ENCODE measurements around the gene CAPN3.
A peak's percentile ranks its signal among the peaks of the same experiment; 100 is the strongest.

The CAPN3 gene

DNA sequence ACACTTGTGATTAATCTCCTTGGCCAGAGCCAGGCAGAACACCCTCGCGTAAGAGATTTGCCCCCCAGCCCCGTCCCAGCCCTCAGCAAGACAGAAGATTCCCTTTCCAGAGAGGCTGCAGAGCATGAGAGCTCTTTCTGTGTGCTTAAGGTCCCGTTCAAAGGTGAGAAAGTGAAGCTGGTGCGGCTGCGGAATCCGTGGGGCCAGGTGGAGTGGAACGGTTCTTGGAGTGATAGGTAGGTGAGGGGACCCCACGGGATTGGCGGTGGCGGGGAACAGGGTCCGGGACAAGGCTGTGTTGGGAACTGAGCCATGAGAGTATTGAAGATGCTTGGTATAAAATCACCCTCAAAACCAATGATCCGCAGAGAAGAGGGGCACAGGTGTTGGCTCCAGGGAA, 34.8 kb downstream of the CAPN3 start:
- DNase-seq (ENCODE audit: low spot score) = no peak

GRCh38 chr15:42395838-42396237, 36.5 kb downstream of the CAPN3 start:
- no peak for DNase-seq (ENCODE audit: low spot score)

GRCh38 chr15:42401544-42402454, 42.5 kb downstream of the CAPN3 start:
- no peak for DNase-seq (ENCODE audit: low spot score)

DNA sequence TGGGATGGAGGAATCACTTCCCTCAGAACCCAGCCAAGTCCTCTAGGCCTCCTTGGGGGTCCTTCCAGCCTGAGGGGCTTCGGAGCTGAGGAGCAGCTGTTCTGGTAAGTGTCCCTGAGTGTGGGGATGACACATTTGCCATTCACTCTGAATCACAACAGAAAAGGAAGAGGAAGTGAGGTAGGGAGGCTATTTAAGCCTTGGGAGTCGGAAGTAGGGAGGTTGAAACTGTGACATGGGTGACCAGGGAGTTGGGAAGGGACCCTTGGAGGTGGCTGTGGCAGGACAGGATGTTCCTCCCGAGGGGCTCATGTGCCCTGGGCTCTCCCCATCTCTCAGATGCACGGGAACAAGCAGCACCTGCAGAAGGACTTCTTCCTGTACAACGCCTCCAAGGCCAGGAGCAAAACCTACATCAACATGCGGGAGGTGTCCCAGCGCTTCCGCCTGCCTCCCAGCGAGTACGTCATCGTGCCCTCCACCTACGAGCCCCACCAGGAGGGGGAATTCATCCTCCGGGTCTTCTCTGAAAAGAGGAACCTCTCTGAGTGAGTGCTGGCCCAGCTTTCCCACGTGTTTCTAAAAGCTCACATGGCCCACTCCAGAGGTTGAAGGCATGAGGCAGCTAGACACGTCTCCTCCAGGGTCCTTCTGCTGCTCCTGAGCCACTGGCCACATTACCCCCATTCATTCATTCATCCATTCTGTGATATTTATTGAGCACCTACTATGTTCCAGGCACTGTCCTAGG, 43.3 kb downstream of the CAPN3 start:
- no peak for DNase-seq (ENCODE audit: low spot score)

GRCh38 chr15:42403389-42403788, 44.1 kb downstream of the CAPN3 start:
- no peak for DNase-seq (ENCODE audit: low spot score)

DNA sequence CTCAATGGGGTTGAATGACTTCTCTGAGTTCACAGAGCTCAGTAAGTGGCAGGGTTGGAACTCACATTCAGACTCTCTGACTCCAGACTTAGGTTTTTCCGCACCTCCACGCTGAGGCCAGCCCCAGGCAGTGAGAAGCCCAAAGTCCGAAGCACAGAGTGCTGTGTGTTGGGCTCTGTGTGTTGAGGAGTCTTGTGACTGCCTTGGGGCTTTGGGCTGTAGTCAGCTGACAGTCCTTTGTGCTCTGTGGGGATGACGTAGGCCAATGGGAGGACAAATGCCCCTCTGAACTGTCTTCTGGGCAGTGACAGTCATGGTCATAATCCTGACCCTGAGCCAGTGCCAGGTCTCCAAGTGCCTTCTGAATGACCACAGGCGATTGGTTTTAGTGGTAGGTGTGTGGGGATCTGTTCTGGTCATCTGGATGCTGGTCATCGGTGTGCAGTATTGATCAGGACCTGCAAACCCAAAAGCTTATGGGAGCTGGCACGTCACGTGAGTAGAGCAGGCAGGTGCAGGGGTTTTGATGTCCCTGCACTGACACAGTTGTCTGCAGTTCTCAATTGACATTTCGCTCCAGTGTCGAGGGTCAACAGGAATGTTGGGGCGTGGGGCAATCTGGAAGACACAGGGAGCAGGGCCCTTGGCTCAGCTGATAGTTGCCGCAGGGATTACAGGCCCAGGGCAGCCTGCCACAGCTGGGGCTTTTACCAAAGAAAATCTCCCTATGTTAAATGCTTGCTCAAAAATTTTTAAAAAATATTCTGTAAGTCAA, 45.3 kb downstream of the CAPN3 start:
- no peak for DNase-seq (ENCODE audit: low spot score)

DNA sequence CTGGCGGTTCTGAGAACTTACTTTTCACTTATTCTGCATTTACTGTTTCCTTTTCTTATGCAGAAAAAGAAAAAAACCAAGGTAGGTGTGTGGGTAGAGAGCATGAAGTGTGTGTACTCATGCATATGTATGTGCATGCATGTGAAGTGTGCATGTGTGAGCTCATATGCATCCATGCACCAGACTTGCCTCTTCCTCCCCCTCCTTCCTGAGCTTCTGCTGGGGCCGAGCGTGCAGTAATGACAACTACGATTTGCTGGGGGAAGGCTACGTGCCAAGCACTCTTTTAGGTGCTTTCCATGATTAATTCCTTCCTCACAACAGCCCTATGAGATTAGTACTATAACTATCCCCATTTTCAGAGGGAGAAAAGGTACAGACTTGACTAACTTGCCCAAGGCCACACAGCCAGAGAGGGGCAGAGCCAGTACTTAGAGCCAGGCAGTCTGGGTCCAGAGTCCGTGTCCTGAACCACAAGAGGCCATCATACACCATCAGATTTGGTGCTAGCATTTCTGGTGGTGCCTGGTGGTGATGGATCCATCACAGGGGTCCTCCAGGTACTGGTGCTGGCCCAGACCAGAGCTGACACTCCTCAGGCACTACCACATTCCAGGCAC, 46.7 kb downstream of the CAPN3 start:
- no peak for DNase-seq (ENCODE audit: low spot score)

DNA sequence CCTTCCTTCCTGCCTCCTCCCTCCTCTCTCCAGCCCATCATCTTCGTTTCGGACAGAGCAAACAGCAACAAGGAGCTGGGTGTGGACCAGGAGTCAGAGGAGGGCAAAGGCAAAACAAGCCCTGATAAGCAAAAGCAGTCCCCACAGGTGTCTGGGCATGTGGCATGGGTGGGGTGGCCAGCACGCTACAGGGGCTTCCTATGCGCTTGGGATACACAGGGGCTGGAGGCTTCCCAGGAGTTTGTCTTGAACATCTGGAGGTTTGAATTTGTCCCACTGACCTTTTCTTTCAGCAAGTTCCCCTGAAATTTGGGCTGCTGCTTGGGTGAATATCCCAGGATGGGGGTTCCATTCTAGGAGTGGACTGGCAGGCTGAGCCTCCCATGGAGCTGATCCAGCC, 48.9 kb downstream of the CAPN3 start:
- DNase-seq (ENCODE audit: low spot score) = no peak

DNA sequence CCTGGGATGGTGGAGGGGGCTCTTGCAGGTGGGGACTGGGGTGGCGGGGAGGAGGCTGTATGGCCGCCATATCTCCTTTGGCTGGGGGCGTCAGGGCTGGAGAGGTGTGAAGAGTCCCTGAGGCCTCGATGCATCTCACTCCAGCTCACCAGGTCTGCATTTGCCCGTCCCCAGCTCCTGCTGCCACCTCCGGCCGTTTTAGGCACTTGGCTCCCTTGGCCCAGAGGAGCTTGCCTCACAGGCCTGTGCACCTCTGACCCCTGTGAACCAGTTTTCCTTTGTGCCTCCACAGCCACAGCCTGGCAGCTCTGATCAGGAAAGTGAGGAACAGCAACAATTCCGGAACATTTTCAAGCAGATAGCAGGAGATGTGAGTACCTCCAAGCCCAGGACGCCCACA, 49.7 kb downstream of the CAPN3 start:
- DNase-seq (ENCODE audit: low spot score) = no peak

- DNase-seq (ENCODE audit: low spot score) = no peak
Observed at GRCh38 chr15:42411884-42412283, 52.6 kb downstream of the CAPN3 start.

DNA sequence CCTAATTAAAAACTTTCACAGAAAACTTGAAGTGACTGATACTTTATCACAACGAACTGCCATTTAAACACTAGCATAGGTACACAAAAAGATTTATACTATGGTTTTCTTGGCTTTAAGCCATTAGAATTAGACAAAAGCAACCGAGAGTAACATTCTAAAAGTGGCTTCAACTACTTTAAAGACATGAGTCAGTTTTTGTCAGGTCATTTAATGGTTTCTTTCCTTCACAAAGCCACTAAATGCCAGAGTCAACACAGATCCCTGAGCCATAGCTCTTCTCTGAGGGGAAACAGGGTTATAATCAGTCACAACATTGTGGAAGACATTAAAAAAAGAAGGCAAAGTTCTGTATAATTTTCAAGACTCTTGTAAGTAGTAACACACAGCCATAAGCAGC, 54.6 kb downstream of the CAPN3 start:
- DNase-seq (ENCODE audit: low spot score) = no peak

GRCh38 chr15:42419369-42419768, 60.1 kb downstream of the CAPN3 start:
- DNase-seq (ENCODE audit: low spot score) = no peak

DNA sequence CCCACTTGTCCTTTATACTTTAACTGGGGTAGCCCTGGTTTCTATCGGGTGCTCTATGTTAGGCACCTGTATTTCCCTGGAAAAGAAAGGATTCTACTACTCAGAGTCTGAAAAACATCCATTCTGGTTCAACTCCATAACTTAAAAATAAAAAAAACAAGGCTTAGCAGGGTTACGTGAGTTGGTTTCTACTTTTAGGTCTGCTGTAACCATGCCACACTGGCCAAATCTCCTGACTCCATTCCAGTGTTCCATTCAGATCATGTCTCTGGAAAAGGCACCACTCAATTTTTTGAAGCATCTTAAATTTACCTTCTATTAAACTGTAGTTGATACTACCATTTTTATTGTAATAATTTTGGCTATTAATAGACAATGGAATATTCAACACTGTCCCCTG, 62.1 kb downstream of the CAPN3 start:
- DNase-seq (ENCODE audit: low spot score) = no peak

DNA sequence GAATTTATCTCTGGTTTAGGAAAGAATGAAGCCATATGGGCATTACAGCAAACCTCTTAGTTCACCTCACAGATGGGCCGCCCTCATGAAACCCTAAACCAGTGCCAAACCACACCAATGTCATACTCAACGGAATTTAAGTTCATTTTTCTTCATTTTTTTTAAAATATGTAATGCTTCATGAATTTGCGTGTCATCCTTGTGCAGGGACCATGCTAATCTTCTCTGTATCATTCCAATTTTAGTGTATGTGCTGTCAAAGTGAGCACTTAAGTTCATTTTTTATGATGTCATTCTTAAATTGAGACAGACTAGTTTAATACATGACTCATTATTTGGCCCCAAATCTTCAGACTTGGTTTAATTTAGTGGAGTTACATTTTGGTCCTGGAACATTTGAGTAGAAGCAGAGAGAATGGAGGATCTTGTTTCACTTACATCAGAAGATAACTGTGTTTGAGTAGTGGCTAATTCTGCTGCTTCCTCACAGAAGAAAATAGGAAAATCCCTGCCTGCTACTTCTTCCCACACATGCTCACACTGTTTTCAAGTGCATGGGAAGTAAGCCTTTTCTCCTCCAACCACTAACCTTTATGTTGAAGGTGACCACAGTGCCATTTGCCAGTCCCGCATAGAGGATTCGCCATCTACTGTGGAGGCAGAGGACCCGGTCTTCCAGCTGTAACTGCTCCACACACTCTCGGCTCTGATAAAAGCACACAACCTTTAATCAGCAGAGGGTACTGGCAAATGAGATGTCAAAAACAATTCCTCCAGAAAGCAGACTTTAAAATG, 68.3 kb downstream of the CAPN3 start:
- peak; percentile 82 for DNase-seq (ENCODE audit: low spot score)

DNA sequence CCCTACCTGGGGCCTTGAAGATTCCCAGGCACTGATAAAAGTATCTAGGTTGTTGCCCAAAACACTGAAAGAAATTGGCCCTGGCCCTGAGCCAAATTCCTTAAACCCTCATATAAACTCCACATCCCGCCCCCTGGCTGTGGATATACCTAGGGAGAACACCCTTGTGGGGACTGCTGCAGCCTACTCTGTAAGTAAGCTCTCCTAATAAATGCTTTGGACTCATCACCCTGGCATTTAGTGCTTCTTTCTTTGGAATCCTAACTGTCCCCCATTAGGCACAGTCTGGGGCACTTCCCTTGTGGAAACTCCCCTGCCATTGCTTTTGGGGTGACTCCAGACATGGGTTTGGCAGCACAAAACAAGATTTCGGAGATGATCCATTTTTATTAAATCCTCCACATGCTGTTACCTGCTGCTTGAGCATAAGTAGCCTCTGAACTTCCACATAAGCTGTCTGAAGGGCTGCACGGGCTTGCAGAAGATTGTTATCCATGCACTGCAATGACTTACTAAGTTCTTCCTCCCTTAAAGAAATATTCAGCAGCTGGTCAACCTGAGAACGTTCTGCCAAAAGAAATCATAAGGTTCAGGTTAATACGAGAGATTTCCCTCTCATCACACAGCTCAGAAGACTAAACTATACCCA, 85.2 kb downstream of the CAPN3 start:
- DNase-seq (ENCODE audit: low spot score) = no peak

- no peak for DNase-seq (ENCODE audit: low spot score)
Observed at GRCh38 chr15:42445551-42445950, 86.2 kb downstream of the CAPN3 start.

GRCh38 chr15:42447599-42447998, 88.3 kb downstream of the CAPN3 start:
- DNase-seq (ENCODE audit: low spot score) = no peak

GRCh38 chr15:42448281-42448680, 89.0 kb downstream of the CAPN3 start:
- no peak for DNase-seq (ENCODE audit: low spot score)

- DNase-seq (ENCODE audit: low spot score) = no peak
Observed at GRCh38 chr15:42449770-42450424, 90.6 kb downstream of the CAPN3 start.

DNA sequence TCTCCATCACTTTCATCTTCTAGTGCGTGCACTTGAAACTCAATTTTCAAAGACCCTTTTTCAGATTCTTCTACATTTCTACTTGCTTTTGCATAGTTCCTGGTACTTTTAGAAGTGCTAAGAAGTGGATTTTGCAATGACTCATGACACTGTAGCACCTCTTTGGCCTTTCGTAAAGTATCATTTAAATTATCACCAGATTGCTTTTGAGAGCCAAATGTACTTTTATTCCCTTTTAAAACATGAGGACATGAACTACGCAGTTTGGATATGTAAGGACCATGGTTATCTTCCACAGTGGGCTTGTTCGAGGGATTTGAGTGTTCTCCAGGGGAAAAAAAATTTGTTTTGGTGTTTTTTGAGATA, 91.1 kb downstream of the CAPN3 start:
- DNase-seq (ENCODE audit: low spot score) = no peak

Measured in hepatic stellate cell (primary cell).